ENCODE measurements around the gene CENPX. TPM values are rescaled to one million over a fixed set of nuclear protein-coding genes. Genes with fewer than 3 reads are reported as not detected.

The CENPX gene
- total and polyA plus RNA-seq, 5 experiments from 2014 or later: 33.6 to 63.0 (median 42.7) TPM

GRCh38 chr17:82060614-82061013, 37.9 kb upstream of the CENPX start:
- POLR2A ChIA-PET: no interaction called here
- H3K9me3 Mint-ChIP-seq: no peaks in the 10 kb centered on the region
- peaks cover 0 to 25% (median 1%) of the 10 kb centered on the region in 3 donors for H3K36me3 Mint-ChIP-seq
- H3K4me1 Mint-ChIP-seq: peaks cover 0 to 15% (median 6%) of the 10 kb centered on the region in 4 donors
- no peak for ATAC-seq
- no peak overlapping the region for H3K4me3 Mint-ChIP-seq
- H3K27ac Mint-ChIP-seq: no peak overlapping the region
- H3K27me3 Mint-ChIP-seq: no peaks in the 10 kb centered on the region
- DNase-seq: no peak

GRCh38 chr17:82060001-82060380, 37.3 kb upstream of the CENPX start:
- Mint-ChIP-seq H3K4me3 (no peak overlapping the region), H3K27me3 (no peaks in the 10 kb centered on the region), H3K36me3 (peaks cover 0 to 25% (median 1%) of the 10 kb centered on the region in 3 donors), H3K27ac (peak overlapping the region in 3 of 10 donors; percentile 34 to 86 (median 70)), H3K4me1 (peaks cover 0 to 19% (median 6%) of the 10 kb centered on the region in 4 donors), H3K9me3 (no peaks in the 10 kb centered on the region)
- POLR2A ChIA-PET: no interaction called here
- DNase-seq (no peak), ATAC-seq (no peak)

- H3K4me1 Mint-ChIP-seq: peaks cover 0 to 18% (median 6%) of the 10 kb centered on the region in 4 donors
Measured at GRCh38 chr17:82059272-82060000, 36.8 kb upstream of the CENPX start.

GRCh38 chr17:82058855-82059249, 36.2 kb upstream of the CENPX start:
- H3K4me3 Mint-ChIP-seq: no peak overlapping the region
- H3K27me3 Mint-ChIP-seq: no peaks in the 10 kb centered on the region
- no peak for ATAC-seq
- POLR2A ChIA-PET: no interaction called here
- peaks cover 0 to 25% (median 1%) of the 10 kb centered on the region in 3 donors for H3K36me3 Mint-ChIP-seq
- peak overlapping the region in 2 of 10 donors; percentile 46 to 57 for H3K27ac Mint-ChIP-seq
- no peaks in the 10 kb centered on the region for H3K9me3 Mint-ChIP-seq
- H3K4me1 Mint-ChIP-seq: peaks cover 0 to 14% (median 4%) of the 10 kb centered on the region in 4 donors
- DNase-seq: no peak

More at GRCh38 chr17:82059272-82060000, 36.8 kb upstream of the CENPX start:
- DNase-seq (peak in 1 of 10 donors; percentile 46), ATAC-seq (no peak)
- Mint-ChIP-seq H3K27me3 (no peaks in the 10 kb centered on the region), H3K4me3 (no peak overlapping the region), H3K9me3 (no peaks in the 10 kb centered on the region), H3K27ac (peak overlapping the region in 1 of 10 donors; percentile 86), H3K36me3 (peaks cover 0 to 25% (median 1%) of the 10 kb centered on the region in 3 donors)
- POLR2A ChIA-PET: no interaction called here

GRCh38 chr17:82058230-82058854, 35.7 kb upstream of the CENPX start:
- DNase-seq: peak in 1 of 10 donors; percentile 54
- no peak for ATAC-seq
- Mint-ChIP-seq H3K36me3 (peaks cover 0 to 25% (median 1%) of the 10 kb centered on the region in 3 donors), H3K27me3 (no peaks in the 10 kb centered on the region), H3K27ac (peak overlapping the region in 4 of 10 donors; percentile 41 to 75 (median 52)), H3K4me3 (no peak overlapping the region), H3K9me3 (no peaks in the 10 kb centered on the region), H3K4me1 (peaks cover 0 to 14% (median 2%) of the 10 kb centered on the region in 4 donors)
- POLR2A ChIA-PET: no interaction called here

- Mint-ChIP-seq H3K27me3 (no peaks in the 10 kb centered on the region), H3K27ac (no peak overlapping the region), H3K36me3 (peaks cover 0 to 25% (median 1%) of the 10 kb centered on the region in 3 donors), H3K9me3 (no peaks in the 10 kb centered on the region), H3K4me1 (peaks cover 0 to 20% (median 6%) of the 10 kb centered on the region in 4 donors), H3K4me3 (peak overlapping the region in 1 of 10 donors; percentile 6)
- DNase-seq (peak in 1 of 10 donors; percentile 62), ATAC-seq (no peak)
- POLR2A ChIA-PET: interaction anchor here (0.7 to 3.7 kb wide), 3 partner anchors 8 to 57 kb away, joined by 3 to 15 read pairs (median 3); partner anchors contain the start of genes DCXR and DUS1L
Measured at GRCh38 chr17:82056729-82057621, 34.3 kb upstream of the CENPX start.

- Mint-ChIP-seq H3K36me3 (peaks cover 0 to 23% (median 1%) of the 10 kb centered on the region in 3 donors), H3K27ac (peak overlapping the region in 1 of 10 donors; percentile 34), H3K4me3 (peak overlapping the region in 1 of 10 donors; percentile 6), H3K9me3 (no peaks in the 10 kb centered on the region), H3K27me3 (no peaks in the 10 kb centered on the region), H3K4me1 (peaks cover 0 to 20% (median 6%) of the 10 kb centered on the region in 4 donors)
- POLR2A ChIA-PET: interaction anchor here (0.6 to 3.7 kb wide), 3 partner anchors 9 to 228 kb away, joined by 3 to 15 read pairs (median 3); partner anchors contain the start of gene DUS1L
- peak in 1 of 10 donors; percentile 45 for DNase-seq
- ATAC-seq: no peak
Measured at GRCh38 chr17:82055965-82056728, 33.5 kb upstream of the CENPX start.

- Mint-ChIP-seq H3K27ac (peak overlapping the region in 1 of 10 donors; percentile 55), H3K27me3 (no peaks in the 10 kb centered on the region), H3K9me3 (no peaks in the 10 kb centered on the region), H3K4me1 (peaks cover 4 to 26% (median 11%) of the 10 kb centered on the region in 4 donors), H3K36me3 (peaks cover 0 to 22% (median 1%) of the 10 kb centered on the region in 3 donors), H3K4me3 (peak overlapping the region in 4 of 10 donors; percentile 18 to 75 (median 40))
- ATAC-seq (no peak), DNase-seq (no peak)
- POLR2A ChIA-PET: interaction anchor here (3.7 kb wide), 1 partner anchor 10 kb away, joined by 15 read pairs; the partner anchor contains the start of gene DUS1L
Measured at GRCh38 chr17:82055023-82055964, 32.6 kb upstream of the CENPX start.

GRCh38 chr17:82054351-82055022, 31.8 kb upstream of the CENPX start:
- Mint-ChIP-seq H3K27ac (no peak overlapping the region), H3K9me3 (no peaks in the 10 kb centered on the region), H3K4me3 (peak overlapping the region in 2 of 10 donors; percentile 55 to 75), H3K4me1 (peaks cover 4 to 30% (median 14%) of the 10 kb centered on the region in 4 donors), H3K27me3 (no peaks in the 10 kb centered on the region), H3K36me3 (peaks cover 0 to 19% (median 0%) of the 10 kb centered on the region in 3 donors)
- POLR2A ChIA-PET: interaction anchor here (3.7 kb wide), 1 partner anchor 11 kb away, joined by 15 read pairs; the partner anchor contains the start of gene DUS1L
- ATAC-seq (no peak), DNase-seq (peak in 1 of 10 donors; percentile 58)

GRCh38 chr17:82053556-82054263, 31.0 kb upstream of the CENPX start:
- peaks cover 4 to 32% (median 14%) of the 10 kb centered on the region in 4 donors for H3K4me1 Mint-ChIP-seq
- H3K27me3 Mint-ChIP-seq: no peaks in the 10 kb centered on the region
- H3K9me3 Mint-ChIP-seq: no peaks in the 10 kb centered on the region
- peak overlapping the region; percentile 15 to 86 (median 79) for H3K4me3 Mint-ChIP-seq
- POLR2A ChIA-PET: interaction anchor here (5.0 kb wide), 1 partner anchor 12 kb away, joined by 38 read pairs; the partner anchor contains the start of gene DUS1L
- H3K27ac Mint-ChIP-seq: peak overlapping the region in 8 of 10 donors; percentile 24 to 80 (median 44)
- H3K36me3 Mint-ChIP-seq: peaks cover 0 to 18% (median 0%) of the 10 kb centered on the region in 3 donors
- DNase-seq (peak in 1 of 10 donors; percentile 57), ATAC-seq (no peak)

Measured in naive thymus-derived CD8-positive, alpha-beta T cell (primary cell).